GM19452 (cell line): Measurements from ENCODE around the gene SLC13A5.
"Not testable (repeated sequence)": the region's sequence is repeated elsewhere in the genome, so short reads cannot be mapped to it uniquely, and the experiment has no call there.

Experiments
- ATAC-seq: cut with Tn5 transposase; IDR thresholded peaks from one replicate; pipeline ENCODE4 v1.9.1; 2021; ENCODE audit not compliant: unreplicated experiment

Gene SLC13A5

DNA sequence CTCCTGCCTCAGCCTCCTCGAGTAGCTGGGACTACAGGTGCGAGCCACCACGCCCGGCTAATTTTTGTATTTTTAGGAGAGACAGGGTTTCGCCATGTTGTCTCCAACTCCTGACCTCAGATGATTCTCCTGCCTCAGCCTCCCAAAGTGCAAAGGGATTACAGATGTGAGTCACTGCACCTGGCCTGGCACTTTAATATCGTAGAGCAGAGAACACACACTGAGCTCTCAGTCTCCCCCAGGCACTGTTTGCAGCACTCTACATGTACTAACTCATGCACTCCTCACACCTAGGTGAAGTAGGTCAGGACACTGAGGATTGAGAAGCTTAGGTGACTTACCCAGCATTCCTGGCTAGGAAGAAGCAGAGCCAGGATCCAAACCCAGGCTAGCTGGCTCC is 46.6 kb downstream of the SLC13A5 start:
- ATAC-seq = no peak

DNA sequence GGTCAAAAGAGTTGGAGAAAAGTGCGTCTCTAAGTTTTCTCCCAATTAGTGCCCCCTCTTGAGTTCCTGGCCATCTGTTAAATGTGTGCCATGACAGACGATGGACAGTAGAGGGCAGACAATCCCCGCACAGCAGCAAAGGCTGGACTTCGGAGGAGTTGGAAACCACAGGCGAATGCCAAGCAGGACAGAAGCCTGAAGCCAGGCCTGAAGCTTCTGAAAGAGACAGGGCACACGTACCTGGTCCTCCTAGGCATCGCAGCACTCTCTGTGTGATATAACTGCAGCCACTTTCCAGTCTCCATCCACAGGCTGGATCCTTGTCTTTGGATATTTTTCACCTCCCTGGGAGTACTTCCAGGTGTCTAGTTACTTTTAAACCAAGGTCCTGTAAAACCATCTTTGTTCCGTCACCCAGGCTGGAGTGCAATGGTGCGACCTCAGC is 47.1 kb downstream of the SLC13A5 start:
- ATAC-seq = no peak

DNA sequence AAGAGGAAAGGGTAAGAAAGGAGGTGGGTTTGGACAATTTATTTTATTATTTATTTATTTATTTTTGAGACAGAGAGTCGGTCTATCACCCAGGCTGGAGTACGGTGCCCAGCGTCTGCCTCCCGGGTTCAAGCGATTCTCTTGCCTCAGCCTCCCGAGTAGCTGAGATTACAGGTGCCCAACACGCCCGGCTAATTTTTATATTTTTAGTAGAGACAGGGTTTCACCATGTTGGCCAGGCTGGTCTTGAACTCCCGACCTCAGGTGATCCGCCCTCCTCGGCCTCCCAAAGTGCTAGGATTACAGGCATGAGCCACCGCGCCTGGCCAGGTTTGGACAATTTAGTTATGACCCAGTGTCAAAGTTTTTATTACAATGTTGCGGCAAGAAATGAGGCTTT is 50.0 kb downstream of the SLC13A5 start:
- not testable (repeated sequence) for ATAC-seq

DNA sequence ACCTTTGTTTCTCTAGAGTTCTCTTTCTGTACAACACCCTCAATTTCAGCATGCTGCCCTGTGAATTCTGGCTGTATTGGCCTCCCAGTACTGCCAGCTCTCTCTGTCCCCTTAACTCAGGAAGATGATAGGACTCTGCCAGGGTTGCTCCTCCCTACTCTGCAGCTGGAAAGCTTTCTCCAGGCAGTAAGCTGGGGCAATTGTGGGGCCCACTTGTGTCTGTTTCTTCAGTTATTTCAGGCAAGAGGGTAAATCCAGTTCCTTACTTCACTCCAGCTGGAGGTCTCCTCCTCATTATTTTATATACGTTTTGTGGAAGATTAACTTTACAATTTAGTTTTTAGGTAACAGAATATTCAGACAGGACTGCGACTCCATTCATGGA is 51.7 kb downstream of the SLC13A5 start:
- ATAC-seq = no peak

DNA sequence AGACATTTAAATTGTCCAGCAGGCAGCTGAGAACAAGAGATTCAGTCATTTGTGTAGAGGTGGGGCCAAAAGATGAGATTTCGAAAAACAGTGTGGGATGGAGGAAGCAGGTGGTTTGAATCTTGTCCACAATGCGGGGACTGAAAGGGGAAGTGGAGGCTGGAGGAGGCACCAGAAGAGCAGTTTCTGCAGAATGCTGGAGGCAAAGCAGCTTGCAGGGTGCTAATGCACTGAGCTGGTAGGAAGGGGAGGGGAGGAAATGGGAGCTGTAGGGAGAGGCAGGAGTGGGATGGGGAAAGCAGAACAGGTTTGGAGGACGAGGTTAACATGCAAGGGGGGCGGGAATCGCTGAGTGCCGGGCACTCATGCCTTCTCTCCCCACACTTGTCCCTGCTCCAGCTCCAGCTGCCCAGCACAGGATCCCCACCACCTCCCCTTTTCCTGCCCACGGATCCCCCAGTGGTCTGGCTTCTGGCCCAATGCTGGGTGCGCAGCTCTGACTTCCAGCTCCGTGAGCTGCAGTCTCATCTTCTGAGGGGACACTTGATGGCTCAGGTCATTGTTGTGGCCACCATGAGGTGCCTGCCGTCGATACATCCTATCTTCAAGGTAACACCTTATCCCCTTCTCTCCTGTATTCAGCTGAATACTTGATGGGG is 52.2 kb downstream of the SLC13A5 start:
- peak; percentile 66 for ATAC-seq

DNA sequence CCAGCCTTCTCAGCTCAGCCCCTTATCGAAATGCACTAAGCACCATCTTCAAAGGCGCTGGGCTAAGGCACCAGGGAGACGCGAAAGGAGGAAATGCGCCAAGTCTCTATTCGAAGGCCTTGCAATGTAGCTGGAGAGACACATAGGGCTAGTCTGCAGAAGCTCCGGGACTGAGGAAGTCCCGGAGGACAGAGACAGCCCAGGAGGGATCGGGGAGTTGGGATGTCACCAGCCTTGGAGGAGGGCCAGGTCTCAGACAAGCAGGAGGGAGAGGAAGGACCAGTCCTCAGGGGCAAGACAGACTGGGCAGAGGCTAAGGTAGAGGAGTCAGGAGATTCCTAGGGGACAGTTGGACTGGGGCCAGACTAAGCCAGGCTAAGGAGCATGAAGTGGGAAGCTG is 53.1 kb downstream of the SLC13A5 start:
- no peak for ATAC-seq

DNA sequence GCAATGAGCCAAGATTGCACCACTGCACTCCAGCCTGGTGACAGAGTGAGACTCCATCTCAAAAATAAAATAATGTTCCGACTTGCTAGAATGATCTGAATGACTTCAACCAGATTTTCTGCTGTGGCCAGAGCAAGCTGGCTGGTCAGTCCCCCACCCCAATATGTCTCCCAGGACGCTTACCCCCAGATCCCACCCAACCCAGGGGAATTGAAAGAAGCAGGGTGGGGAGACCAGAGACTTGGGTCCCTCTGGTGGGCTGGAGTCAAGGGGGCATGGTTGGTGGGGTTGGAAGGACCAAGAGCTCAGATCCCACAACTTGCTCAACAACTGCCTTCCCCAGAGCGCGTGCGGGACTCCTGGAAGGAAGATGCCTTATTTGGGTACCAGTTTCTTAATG is 54.8 kb downstream of the SLC13A5 start:
- not testable (repeated sequence) for ATAC-seq

DNA sequence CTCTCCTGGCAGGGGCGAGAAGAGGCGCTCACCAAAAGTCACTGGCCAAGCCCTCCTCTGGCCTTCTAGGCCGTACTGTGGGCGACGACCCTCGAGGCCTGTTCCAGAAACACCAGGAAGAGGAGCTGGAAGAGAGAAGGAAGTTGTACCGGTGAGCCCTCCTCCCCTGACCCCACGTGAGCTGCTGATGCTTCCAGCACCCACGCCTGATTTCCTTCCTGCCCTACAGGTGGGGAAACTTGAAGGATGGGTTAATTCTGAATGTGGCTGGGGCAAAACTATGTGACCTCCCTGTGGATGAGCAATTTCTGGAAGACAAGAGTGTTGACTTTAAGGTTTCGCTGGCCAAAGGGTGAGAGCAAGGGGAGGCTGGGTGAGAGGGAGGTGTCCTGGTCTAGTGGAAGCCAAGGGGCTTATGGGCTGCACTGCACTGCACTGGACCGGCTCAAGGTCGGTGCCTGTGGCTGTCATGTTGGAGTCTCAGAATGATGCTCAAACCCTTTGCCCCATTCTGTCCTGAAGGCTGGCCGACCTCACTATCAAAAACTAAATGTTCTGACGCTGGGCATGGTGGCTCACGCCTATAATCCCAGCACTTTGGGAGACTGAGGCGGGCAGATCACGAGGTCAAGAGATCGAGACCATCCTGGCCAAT is 55.4 kb downstream of the SLC13A5 start:
- ATAC-seq = no peak

DNA sequence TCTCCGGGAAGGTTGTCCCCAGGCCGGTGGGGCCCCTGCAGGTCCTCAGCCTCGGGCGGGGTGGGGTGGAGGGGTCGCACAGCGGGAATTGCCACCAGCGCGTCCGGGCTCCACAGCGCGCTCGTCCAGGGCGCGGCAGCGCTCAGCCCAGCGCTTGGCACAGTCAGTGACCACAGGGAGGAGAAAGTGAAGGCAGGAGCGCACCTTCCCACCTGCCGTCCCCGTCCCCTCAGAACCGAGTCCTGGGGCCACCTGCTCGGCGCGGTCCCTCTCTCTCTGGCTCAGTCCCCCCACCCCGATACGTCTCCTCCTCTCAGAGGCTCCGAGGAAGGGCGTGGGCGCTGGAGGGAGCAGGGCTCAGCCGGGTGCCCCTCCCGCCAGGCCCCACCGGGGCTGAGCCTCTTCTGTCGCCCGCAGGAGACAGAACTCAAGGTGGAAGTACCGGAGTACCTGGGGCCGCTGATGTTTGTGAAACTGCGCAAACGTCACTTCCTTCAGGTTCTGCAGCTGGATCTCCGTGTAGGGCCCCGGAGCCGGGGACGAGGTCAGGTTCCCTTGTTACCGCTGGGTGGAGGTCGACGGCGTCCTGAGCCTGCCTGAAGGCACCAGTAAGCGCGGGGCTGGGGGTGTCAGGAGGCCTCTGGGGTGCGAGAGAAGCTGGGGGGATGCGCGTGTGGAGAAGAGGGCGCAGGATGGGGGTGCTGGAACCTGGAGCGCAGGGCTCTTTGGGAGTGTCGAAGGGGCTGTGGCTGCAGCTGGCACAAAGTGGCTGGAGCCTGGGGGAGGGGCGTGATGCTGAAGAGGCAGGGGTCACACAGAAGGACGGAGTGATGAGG is 56.2 kb downstream of the SLC13A5 start:
- not testable (repeated sequence) for ATAC-seq

DNA sequence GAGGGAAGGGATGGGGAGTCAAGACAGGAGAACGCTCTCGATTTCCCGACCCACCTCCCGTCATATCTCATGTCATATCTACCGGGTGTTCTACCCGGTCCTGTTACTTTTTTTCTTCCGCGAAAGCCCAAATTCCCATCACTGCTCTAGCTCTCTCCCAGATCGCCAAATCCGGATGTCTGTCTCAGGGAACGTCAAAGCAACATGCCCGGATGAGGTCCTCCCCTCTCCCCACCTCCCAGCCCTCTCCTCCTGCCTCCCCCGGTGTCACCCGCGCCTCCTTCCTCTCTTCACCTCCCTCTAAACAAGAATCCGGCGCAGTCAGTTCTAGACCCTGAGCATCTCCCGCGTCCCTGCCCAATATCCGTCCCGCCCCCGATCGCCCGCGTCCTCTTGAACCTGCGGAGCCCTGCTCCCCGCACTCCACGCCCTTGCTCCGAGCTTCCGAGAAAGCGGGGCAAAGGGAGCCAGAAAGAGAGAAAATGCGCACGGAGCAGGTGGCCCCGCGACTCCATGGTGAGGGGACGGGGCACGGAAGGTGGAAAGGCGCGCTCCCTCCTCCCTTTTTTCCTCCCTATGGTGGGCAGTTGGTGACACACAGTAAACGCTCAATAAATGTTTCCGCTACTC is 57.3 kb downstream of the SLC13A5 start:
- not testable (repeated sequence) for ATAC-seq

DNA sequence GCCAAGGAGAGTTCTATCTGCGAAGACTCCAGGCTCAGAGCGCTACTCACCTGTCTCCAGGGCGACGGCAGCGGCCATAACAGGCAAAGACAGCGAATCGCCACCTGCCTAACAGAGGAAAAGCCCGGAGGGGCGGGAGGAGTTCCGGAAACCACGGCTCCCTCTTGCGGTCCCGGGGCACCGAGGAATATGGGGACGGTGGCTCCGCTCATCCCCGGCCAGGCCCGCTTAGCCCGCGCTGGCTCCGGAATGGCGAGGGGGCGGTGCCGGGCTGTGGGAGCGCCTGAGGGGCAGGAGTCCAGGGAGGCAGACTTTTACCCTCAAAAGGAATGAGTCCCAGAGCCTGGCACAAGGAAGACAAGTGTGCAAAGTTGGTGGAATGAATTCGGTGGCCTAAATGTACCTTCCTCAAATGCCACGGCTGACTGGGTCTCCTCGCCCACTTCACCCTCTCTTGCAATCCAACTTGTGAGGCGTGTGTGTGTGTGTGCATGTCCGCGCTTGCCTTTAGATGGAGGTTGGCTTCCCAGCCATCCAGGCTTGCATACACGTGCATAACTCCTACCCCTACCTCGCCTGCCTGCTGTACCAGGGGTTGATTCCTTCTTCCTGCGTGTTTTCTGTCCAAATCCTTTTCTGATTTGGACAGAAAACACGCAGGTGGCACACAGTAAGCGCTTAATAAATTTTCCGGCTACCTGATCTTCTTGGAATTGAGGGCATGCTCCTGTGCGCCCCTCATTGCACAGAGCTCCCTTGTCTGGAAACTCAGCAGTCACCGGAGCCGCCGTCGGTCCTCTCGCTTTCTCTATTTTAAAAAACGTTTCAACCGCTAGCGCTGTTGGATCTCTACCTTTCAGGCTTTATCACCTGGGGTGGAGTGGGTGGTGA is 58.1 kb downstream of the SLC13A5 start:
- ATAC-seq = no peak

DNA sequence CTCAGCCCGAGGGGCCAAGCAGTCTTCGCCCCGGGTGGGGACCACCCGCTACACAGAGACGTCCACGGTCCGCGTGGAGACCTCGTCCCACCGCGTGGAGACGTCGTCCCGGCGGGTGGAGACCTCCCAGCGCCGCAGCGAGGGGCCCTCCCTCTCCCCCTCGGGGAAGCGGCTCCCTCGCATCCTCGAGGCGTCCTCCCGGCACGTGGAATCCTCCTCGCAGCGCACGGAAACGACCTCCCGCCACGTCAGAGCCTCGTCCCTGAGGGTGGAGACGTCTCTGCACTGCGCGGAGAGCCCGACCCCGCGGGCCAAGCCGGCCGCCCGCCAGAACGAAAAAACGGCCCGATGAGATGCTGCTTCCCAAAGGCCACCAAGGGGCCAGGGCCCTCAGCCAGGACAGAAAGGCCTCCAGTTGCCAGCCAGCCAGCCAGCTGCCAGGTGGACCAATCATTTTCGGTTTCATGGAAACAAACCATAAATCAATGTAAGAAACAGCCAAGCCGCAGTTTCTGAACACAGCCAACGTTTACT is 61.2 kb downstream of the SLC13A5 start:
- peak; percentile 11 for ATAC-seq

DNA sequence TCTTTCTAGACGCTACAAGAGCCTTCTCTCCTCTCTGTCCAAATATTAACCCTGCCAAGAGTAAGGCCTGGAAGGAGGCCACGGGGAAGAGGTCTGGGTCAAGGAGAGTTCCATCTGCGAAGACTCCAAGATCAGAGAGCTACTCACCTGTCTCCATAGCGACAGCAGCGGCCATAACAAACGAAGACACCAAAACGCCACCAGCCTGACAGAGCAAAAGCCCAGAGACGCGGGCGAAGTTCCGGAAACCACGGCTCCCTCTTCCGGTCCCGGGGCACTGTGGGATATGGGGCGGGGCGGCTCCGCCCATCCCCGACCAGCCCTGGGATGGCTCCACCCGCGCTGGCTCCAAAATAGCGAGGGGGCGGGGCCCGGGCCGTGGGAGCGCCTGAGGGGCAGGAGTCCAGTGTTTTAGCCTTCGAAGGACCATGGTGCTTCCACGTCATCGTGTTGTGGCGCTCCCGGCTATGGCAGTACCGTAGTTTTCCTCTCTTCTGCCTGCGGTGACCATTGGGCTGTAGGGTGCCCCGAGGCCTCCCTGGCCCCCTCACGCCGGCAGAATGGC is 61.7 kb downstream of the SLC13A5 start, which contains the start of the genes C17orf100 and MED31:
Gene C17orf100 (plus strand): TSS at position 409 of the 565 bp plus-strand sequence. CDS start 152 bp downstream, at position 561.
Gene MED31 (minus strand): TSS at position 252 of the 565 bp plus-strand sequence. CDS start 77 bp downstream, at position 175.
- ATAC-seq = peak; percentile 71

DNA sequence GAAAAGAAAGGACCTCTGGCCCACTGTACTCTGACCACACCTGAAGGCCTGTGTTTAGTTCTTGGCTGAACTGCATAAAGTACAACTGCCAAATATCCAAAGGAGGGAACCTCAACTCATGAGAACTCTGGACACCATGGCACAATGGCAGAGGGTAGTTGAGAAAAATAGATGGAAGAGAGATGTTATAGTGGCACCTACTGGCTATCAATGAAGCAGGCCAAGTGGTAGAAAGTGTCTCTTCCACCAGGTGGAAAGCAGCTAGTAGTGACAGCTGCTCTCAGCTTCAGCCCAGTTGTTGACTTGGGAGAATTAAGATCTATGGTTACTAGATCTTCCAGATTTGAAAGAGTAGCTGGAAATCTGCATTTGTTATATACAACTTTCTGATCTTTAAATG is 65.0 kb downstream of the SLC13A5 start:
- no peak for ATAC-seq

DNA sequence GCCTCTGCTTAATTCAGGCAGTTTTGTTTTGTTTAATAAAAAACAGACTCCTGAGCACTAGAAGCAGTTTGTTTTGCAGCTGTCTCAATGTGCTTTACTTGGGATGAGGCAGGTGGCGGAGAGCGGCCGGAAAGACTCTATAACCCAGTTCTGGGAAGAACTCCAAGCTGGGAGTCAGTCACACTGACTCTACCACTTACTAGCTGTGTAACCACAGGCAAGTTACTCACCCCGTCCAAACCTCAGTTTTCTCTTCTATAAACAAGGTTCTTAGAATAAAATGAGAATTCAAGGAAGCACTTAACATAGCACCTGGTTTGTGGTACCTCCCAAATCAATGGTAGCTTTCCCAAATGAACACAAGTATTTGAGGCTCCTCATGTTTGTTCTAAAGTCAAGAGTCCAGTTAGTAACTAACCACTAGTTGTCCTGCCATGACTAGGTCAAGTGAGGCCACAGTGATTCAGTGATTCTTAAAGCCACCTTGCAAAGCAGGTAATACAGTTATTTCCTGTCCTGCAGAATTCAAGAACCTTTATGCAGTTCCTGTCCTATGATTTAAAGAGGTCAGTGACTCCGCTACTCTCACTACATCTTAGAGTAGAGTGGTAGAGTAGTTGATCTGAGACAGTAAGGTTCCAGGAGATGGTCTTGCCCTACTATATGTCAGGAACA is 69.6 kb downstream of the SLC13A5 start:
- no peak for ATAC-seq

DNA sequence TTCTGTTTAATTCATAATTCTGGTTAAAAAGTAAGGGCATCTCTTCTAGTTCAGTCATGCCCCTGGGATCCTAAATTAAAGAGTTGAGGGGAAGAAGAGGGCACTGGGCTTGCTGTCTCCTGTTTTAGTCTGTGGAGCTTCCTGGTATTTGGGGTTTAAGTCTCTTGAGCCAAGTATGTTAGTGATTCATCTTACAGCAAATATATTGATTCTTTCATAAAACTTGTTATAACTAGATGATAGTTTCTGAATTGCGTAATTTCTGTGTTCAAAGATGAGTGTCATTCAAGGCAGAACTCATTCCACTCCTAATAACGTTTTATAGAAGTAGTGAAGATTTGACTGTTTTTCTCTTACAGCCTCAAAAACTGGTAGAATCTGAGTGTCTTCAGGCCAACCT is 70.6 kb downstream of the SLC13A5 start:
- ATAC-seq = no peak

DNA sequence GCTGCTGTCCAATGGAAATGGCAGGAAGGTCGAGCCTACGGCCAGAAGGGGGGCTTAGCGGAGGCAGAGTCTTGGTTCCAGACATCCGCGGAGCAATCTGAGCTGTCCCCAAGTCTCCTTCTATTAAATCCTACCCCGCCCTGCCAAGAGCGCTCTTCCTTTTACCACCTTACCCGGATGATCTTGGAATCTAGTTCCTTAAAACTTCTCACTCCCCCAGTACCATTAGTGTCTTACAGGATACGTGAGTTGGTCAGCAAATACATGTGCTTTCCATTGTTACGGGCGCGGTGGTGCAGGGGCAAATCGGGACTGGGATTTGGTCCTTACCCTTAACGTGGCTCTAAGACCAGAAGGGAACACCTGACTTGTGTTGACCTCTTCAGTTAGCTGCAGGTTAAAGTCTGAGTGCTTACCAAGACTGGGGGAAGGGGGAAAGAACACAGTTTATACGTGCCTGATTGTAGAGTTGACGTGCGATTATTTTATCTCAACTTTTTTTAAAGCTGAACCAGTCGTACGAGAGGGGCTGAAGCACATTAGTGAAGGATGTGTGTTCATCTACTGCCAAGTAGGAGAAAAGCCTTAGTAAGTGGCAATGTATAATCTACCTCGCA is 71.8 kb downstream of the SLC13A5 start:
- peak; percentile 2 for ATAC-seq

DNA sequence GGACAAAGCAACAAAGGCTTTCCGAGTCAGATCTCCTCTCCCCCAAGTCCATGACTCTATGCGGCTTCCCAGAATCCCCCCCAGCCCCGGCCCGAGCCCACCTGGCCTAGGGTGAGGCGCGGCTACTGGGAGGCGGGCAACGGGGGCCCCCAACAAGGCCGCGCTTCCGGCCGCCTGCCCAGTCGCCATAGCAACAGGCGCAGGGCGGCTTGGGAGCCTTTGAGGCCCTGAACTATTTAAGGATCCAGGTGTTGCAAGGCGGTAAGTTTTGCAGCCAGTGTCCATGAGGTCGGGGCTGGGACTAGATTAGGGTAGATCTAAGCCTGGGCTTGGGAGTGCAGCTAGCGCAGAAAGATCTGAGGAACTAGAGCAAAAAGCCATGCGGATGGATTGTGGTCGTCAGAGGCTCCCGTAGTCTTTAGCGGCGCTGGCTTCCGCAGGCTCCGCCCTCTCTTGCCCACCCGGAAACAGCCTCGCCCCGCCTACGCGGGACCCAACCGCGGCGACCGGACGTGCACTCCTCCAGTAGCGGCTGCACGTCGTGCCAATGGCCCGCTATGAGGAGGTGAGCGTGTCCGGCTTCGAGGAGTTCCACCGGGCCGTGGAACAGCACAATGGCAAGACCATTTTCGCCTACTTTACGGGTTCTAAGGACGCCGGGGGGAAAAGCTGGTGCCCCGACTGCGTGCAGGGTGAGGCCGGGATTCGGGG is 72.5 kb downstream of the SLC13A5 start, which contains the start of the genes KIAA0753 and TXNDC17:
Gene KIAA0753 (minus strand): TSS at position 176 of the 711 bp plus-strand sequence. CDS start 5,608 bp downstream, outside the sequence.
Gene TXNDC17 (plus strand): TSS at position 525 of the 711 bp plus-strand sequence. CDS start 23 bp downstream, at position 548.
- peak; percentile 84 for ATAC-seq
